Measurements from ENCODE around the gene PARP16.

PARP16 gene, protein sequence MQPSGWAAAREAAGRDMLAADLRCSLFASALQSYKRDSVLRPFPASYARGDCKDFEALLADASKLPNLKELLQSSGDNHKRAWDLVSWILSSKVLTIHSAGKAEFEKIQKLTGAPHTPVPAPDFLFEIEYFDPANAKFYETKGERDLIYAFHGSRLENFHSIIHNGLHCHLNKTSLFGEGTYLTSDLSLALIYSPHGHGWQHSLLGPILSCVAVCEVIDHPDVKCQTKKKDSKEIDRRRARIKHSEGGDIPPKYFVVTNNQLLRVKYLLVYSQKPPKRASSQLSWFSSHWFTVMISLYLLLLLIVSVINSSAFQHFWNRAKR

DNA sequence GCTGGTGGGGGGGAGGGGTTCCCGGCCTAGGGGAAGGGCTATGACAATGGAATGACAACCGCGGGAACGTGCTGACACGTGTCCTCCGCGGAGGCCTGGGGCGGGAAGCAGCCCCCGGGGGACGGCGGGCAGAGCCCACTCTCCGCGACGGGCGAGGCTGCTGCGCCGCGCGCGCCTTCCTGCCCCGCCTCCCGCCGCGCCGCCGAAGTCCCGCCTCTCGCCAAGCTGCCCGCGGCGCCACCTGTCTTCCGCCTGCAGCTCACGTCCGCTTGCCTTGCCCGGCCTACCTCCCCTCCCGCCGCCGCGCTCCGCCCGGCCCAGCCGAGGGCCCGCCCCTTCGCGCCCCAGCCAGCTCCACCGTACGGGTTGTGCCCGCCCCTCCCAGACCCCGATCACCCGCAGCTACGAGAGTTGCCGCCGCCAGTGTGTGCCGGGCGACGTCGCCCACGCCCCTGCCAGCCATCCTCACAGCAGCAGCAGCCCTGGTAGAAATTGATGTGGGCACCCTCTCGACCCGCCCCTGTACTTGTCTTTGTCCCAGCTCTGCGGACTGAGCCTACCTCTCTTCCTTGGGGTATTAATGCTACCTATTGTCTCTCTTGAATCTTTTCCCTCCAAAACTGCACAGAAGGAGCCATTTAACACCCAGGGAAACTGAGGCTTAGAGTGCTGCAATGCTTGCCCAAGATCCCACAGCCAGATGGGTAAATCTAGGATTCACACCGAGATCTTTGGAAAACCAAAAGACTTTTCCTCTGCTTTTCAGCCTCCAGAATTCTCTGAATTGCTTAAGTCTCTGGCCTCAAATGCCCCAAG, at the start of gene PARP16:
Gene PARP16 (minus strand): TSS at position 180 of the 816 bp plus-strand sequence. CDS start 457 bp downstream, outside the sequence.
- peak; percentile 95 for DNase-seq

DNA sequence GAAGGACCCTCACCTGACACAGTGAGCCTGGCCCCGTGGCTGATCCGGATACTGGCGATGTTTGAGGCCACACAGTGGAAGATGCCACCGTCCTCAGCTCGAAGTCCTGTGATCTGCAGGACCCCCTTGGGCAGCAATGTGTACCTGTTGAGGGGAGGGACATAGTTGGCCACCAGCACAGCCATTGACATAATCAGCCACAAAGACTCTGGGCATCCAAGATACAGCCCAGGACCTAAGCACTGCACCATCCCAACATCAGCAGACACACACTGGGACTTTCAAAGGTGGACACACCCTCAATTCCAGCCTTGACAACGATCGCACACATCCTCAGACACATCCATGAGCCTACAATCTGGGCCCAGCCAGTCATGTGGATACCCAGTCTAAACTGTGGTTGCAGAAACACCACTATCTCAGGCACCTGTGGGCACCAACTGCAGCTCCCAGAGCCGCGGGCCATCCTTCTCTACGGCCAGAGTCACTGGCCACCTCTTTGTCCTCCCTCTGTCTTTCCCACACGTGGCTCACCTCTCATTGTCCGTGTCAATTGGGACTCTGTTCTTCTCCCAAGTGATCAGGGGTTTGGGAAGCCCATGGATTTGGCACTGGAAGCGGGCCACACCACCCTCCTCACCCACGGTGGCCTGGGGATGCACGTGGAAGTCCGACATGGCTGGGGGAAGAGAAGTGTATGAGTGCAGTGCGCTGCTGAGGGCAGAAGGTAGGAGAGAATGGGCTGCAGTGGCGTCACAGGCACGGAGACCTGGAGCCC, 48.8 kb upstream of the PARP16 start:
- DNase-seq, result no peak

DNA sequence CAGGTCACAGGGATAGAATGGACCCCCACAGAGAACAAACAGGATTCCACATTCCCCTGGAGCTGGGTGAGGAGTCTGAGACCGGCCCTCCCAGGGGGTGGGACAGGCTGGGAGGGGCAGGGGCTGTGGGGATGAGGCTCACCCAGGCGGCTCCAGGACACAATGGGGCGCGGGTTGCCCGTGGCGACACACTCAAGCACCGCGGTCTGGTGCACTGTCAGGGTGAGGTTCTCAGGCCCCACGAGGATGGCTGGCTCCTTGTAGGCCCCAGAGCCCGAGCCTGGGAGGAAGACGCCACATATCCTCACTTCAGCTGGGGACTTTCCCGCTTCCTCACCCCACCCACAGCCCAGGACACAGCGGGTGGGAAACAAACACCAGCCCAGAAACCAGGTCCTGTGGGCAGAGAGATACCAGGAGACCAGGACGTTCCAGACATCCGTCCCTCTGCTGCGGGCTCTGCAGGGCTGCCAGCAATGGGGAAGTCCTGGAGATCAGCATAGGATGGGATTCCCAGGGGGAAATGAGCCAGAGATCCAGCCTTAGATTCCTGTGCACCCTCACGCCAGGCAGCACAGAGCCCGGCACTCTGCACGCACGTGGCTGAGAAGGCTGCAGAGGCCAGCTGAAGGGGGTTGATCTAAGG, 48.0 kb upstream of the PARP16 start:
- DNase-seq, result no peak

DNA sequence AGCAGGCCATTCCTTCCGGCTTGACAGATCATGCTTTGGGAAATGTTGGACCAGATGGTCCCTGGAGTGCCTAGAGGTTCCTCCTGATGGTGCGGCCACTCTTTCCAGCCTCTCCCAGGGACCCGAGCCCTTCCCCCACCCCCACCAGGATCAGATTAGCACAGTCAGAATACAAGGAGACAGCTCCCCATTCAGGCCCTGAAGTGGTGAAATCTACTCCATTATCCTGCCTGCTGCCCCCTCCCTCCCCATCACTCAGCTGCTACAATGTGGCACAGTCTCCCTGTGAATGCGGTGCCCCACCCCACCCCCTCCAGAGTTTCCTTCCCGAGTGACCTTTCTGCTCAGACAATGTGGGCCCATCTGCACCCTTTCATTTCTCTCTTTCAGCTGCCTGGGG, 47.2 kb upstream of the PARP16 start:
- no peak for DNase-seq

DNA sequence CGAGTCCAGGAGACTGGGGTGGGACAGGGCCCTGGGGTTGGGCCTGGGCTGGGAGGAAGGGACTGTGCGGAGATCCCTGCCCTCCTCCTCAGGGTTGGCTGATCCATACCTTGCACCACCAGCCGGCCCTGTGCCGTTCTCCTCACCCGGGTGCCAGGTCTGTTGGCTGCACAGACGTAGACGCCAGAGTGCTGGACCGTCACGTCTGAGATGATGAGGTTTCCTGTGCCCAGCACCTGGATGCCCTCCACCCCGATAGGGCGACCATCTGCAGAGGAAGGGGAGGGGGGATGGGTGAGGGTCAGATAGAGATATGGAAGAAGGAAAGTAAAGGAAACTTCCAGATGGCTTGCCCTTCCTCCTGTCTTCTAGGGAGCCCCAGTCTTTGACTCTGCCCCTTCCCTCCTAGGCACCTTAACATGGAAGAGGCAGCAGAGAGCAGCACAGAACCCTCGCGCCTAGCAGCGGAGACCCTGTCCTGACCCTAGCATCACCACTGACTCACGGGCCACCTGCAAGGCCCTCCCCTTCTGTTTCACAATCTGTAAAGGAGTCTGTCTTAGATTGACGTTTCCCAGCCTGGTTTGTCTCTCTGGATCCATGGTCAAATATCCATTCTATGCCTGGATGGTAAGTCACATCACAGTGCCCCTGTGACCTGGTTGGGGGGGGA, 46.6 kb upstream of the PARP16 start:
- DNase-seq, result no peak

DNA sequence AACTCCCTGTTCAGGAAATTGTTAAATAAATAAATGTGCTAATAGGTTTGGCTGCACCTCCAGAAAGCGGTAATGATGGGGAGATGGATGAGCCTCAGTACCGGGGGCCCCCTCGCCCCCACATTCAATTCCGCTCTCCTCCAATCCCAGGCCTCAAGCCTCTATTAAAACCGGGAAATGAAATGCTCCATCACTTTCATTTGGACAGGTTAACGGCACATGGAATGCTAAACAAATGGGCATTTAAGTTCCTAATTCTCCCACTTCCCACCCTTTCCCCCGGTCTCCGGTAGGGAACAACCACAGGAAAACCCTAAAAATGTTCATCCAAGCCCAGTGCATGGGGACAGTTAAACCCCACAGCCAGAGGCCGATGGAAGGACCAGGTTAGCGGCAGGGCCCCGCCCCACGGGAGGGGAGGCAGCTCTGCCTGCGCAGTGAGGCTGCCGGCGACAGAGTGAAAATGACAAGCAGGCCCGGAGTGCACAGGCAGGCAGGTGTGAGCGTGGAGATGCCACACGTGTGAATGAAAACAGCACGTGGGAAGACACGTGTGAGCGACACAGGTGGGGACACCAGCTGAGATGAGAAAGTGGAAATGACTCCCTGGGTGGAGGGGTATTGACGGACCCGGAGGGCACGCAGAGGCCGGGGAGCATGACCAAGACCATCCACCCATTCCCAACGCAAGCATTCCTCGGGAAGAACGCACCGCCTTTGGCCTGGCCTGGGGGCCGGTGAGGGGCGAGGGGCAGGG, 45.9 kb upstream of the PARP16 start:
- no peak for DNase-seq

DNA sequence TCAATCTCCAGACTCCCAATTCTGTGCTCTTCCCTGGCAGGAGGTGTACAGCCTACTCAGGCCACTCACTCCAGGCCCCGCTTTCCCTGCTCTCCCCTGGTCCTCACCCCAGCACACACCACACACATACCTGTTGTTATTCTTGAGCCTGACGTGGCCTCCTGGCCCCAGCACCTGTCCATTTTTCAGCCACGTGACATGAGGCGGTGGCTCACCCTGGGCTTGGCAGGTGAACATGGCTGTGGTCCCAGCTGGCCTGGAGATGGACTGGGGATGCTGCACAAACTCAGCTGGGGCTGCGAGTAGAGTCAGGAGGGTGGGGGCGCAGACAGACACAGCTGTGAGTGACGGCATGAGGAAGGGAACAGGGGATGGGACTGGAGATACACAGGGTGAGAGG, 45.1 kb upstream of the PARP16 start:
- no peak for DNase-seq

DNA sequence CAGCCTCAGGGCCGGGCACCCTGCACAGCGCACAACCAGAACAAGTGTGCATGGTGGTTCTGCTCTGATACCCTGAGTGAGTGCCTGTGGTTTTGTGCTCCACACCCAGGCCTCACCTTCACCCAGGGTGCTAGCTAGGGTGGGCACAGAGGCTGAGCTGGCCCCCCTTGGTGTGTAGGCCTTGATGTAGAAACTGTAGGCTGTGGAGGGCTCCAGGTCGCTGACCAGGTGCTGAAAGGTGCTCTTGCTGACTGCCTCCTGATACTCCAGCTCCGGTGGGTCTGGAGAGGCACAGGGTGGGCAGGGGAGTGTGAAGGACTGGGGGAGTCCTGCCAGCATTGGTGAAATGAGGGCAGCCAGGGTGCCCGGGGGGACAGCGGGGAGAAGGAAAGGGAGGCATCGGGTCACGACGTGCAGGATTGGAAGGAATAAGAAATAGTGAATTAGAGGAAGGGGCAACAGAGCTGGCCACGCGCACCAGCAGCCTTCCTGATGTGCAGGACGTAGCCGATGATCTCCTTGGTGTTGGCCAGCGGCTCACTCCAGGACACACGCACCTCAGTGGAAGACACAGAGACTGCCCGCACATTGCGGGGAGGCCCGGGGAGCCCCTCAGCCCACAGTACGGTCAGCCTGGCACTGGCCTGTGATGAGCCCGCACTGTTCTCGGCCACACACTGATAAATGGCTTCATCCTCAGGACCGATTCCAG, 44.4 kb upstream of the PARP16 start:
- no peak for DNase-seq

DNA sequence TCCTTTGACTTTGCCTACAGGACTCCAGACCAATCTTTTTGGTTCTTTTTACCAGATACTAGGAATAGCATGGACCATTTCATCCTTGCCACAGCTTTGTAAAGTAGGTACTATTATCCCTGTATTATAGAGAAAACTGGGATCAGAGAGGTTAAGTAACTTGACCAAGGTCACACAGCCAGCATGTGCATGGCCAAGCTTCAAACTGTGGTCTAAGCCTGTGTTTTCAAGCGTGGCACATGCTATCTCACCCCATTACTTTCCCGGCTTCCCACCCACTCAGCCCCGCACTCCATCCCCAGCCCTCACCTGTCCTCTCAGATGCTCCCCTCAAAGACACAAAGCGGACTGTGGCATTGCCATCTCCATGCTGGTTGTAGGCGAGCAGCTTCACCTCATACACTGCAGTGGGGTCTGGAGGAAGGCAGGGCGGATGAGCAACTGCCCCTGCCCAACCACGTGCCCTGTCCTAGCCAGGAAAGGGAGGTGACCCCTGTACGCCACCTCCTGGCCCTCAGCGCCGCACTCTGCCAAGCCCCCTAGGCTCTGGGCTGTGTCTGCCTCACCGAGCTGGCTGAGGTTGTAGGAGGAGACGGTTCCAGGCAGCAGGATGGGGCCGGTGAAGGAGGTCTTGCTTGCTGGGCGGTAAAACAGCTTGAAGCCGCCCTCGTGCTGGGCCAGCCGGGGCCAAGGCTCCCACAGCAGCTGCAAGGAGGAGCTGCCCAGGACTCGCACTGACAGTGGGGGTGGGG, 43.5 kb upstream of the PARP16 start:
- no peak for DNase-seq

DNA sequence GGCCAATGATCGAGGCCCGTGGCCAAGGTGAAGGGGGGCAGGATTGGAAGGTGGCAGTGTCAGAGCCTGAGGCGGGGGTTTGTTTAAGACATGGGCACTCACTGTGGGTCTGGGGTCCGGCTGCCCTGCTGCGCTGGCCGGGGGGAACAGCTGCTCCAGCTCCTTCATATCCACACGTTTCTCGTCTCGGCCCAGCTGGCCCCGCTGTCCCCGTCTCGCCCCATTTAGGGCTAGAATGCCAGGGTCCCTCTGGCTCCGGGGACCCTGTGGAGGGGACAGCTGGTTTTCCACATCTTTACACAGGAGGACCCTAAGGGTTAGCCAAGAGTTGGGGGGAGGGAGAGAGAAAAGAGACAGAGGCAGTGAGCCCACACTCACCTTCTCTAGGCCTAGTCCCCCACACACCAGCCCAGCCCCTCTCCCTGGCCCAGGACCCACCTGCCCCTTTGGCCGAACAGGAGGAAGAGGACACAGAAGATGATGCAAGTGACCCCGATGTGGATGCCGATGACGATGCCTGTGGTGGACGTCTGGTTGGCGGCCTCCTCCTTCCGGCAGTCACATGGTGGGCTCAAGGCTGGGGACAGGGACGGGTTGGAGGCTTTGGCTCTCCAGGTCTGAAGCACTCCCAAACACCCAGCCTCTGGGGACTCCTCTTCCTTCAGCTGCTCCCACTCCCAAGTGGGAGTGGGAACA, 42.8 kb upstream of the PARP16 start:
- no peak for DNase-seq

DNA sequence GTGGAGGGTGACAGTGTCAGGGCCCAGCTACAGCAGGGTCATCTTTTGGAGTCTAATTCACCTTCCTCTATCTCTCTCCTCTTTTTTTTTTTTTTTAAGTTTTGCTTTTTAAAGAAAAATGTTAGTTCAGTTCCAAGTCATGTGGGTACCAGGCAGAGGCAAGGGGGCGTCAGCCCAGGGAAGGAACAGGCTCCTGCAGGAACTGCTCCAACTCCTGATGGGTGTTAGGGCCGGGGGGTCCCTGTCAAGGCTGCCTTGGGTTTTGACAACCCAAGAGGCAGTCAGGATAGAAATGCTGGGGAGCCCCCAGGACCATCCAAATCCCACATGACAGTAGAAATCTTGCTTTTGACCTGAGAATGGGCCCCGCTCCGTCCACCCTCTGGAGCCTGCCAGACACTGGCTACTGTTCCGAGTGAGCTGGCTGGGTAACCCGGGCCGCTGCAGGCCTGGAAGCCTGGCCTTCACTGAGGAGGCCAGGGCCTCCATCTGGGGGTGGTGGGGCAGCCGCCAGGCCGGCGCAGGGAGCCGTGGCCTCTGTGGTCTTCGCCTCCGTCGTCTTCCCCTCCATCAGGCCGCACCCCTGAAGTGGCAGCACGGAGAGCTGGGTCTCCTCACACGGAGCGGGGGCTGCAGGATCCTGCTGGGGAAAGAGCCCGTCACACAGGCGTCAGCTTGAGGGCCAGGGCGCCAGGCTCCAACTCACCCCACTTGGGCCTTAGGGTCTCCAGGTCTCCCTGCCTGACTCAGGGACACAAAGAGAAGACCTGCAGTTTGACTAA, 42.0 kb upstream of the PARP16 start:
- DNase-seq, result no peak

DNA sequence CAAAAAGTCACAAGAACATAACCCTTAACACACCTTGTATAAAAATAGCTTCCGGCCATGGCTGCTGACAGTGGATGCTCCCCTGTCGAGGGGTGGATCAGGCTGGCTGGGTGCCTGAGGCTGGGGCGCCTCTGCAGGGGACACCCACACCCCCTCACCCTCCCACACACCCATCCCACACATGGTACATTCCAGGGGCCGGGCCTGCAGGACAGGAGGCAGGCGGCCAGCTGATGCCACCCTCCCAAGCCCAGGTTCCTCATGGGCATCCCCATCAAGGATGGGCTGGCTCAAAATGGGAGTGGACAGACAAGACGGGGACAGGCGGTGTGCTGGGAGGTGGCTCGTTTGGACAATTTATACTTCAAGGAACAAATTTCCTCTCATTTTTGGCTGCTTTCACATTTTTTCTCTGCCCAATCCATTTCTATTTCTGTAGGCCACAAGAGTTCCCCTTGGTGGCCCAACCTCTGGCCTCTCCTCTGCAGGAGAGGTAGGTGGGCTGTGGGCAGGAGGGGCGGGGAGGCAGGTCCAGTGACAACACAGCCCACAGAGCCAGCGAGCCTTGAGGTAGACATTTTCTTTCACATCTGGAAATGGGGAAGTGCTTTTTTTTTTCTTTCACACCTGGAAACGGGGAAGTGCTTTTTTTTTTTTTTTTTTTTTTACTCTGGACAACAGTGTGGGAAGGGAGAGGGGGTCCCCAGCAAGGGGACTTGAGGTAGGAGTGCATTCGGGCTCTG, 41.1 kb upstream of the PARP16 start:
- no peak for DNase-seq

DNA sequence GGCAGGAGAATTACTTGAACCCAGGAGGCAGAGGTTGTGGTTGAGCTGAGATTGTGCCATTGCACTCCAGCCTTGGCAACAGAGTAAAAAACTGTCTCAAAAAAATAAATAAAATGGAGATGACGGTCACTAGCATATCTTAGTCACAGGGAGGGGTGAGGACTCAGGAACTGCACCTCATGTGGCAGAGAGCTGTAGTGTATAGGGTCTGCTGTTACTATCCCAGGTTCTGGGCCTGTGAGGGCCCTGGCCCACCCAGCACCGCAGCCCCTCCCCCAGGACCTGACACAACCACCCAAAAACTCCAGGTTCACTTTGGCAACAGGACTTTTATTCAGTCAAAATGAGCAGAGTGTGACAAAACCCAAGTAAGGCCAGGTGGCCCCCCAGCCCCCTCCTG, 40.1 kb upstream of the PARP16 start:
- DNase-seq, result no peak

DNA sequence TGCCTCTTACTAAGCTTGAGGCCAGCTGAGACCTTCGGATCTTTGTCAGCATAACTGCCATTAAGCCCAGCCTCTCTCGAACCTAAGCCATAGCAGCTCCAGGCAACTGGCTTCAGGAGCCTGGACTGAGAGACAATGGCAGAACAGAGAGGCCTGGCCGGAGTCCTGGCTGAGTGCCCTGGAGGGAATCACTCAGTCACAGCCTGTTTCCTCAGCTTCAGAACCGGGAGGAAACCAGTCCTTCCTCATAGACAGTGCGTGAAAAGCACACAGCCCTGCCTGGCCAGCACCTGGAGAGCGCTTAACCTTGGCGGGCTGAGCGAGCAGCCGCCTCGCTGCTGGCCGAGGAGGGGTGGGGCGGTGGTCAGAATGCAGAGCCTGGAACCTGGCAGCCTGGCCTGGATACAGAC, 39.4 kb upstream of the PARP16 start:
- no peak for DNase-seq

DNA sequence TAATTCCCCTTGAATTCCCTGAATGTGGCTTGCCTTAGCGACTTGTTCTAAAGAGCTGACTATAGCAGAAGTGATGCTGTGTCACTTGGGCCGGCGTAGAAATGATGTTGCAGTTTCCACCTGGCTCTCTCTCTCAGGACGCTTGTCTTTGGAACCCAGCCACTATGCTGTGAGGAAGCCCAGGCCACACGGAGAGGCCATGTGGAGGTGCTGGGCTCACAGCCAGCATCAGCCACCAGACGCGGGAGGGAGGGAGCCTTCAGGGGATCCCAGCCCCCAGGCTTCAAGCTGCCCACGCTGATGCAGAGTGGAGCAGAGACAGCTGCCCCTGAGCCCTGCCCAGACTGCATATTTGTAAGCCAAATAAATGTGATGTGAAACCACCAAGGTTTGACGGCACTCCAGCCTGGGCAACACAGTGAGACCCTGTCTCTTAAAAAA, 36.4 kb upstream of the PARP16 start:
- DNase-seq, result no peak

DNA sequence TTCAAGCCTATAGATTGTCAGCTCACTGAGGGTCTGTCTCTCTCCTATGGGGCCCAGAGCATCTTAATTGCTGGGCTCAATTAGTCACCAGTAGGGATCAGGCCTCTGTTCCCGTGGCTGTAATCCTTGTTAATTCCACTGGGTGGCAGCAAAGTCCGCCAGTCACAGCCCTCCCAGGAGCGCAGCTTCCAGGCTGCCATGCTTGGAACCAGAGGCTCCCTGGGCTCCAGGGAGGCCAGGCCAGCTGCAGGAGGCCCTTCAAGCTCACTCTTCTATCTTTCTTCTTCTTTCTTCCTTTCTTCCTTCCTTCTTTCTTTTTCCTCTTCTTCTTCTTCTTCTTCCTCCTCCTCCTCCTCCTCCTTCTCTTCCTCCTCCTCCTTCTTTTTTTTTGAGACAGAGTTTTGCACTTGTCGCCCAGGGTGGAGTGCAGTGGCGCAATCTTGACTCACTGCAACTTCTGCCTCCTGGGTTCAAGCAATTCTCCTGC, 32.2 kb upstream of the PARP16 start:
- DNase-seq, result peak; percentile 74

DNA sequence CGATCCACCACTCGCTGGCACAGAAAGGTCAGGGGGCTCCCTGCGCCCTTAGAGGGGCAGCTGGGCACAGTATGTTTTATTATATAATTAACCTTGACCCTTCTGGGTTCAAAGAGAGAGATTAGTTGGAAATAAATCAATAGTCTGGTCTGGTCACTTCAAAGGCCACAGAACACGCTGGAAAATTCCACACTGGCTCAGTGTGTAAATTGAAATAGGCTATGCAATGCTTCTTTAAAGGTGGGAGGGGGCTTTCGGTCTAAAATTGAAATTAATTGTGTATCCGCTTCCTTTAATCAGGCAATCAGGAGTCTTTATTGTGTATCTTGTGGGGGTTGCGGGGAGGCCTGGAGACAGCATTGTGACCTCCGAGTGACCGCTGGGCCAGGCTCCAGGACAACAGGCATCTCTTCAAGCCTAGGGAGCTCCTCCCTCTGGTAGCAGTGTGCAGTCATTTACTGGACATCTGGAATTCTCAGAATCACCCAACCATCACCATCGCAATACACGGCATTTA, 25.8 kb upstream of the PARP16 start:
- DNase-seq, result no peak

DNA sequence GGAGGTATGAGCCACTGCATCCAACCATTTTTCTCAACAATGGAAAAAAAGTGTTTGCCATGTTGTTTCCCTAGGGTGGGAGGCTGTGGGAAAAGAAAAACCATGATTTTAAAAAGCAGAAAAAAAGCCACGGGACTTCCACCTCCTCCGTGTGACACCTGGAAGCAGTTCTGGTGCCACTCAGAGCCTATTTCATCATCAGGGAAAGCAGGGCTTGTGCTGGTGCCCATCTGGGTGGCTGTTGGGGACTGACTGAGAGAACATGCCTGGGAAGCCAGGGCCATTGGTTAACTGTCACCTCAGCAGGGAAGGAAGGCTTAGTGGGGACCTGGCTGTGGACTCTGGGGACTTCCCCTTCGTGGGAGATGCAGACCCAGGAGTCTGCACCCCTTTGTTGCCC, 25.1 kb upstream of the PARP16 start:
- DNase-seq, result no peak

Data from CD4-positive, alpha-beta T cell treated with Interleukin-15 for 1 hour (primary cell).